Spleen (tissue), 11 donors: ENCODE data around the gene KRTAP1-5. TPM values are rescaled to one million over a fixed set of nuclear protein-coding genes. Genes with fewer than 3 reads are reported as not detected.

Experiments
- DNase-seq: peaks from one replicate; pipeline ENCODE4 v3.0.0-alpha.2; 2020
- H3K27ac ChIP-seq, 8 donors: fragments of 200-600 bp; sonication (generic) in 7 of 8; 1 replicate in 4 of 8; 2 replicates in 4 of 8; pipeline versions ENCODE4 v1.5.0 to v1.8.0; 2016 to 2021; ENCODE audit warnings: inconsistent platforms in 4 of 8, mild to moderate bottlenecking in 4 of 8, moderate library complexity in 1 of 8
- H3K27me3 ChIP-seq, 7 donors: fragments of 200-600 bp; sonication (generic) in 6 of 7; replicated peaks in 1 of 7; 1 replicate in 4 of 7; 2 replicates in 3 of 7; pipeline versions ENCODE4 v1.5.0 to v1.8.0; 2016 to 2021; ENCODE audit warnings: inconsistent platforms in 3 of 7, mild to moderate bottlenecking in 1 of 7
- H3K36me3 ChIP-seq, 6 donors: fragments of 200-600 bp; sonication (generic) in 5 of 6; 1 replicate in 4 of 6; 2 replicates in 2 of 6; pipeline versions ENCODE4 v1.5.0 to v1.8.0; 2016 to 2021; ENCODE audit warnings: inconsistent platforms in 2 of 6
- H3K4me1 ChIP-seq, 6 donors: fragments of 200-600 bp; sonication (generic) in 5 of 6; 1 replicate in 3 of 6; 2 replicates in 3 of 6; pipeline versions ENCODE4 v1.5.0 to v1.8.0; 2016 to 2021; ENCODE audit warnings: inconsistent platforms in 3 of 6
- H3K4me3 ChIP-seq, 8 donors: fragments of 200-600 bp; sonication (generic) in 7 of 8; 1 replicate in 4 of 8; 2 replicates in 4 of 8; pipeline versions ENCODE4 v1.5.0 to v1.8.0; 2016 to 2021; ENCODE audit warnings: inconsistent platforms in 4 of 8, mild to moderate bottlenecking in 4 of 8, moderate library complexity in 2 of 8
- H3K9me3 ChIP-seq, 8 donors: fragments of 200-600 bp; sonication (generic) in 7 of 8; 1 replicate in 4 of 8; 2 replicates in 4 of 8; pipeline versions ENCODE4 v1.5.0 to v1.8.0; 2016 to 2021; ENCODE audit warnings: inconsistent platforms in 4 of 8
- CTCF ChIP-seq, 11 experiments: fragments of 200-600 bp in 7 of 11; fragments of 450-650 bp in 4 of 11; sonication (generic) in 4 of 11; IDR thresholded peaks in 8 of 11; conservative IDR thresholded peaks in 3 of 11; 1 replicate in 7 of 11; 2 replicates in 4 of 11; pipeline versions ENCODE4 v1.4.0 to v1.8.0; 2016 to 2021; ENCODE audit warnings: antibody characterized with exemption in 11 of 11, inconsistent platforms in 4 of 11, mild to moderate bottlenecking in 1 of 11
- POLR2A ChIP-seq, 3 donors: fragments of 450-650 bp; IDR thresholded peaks; one replicate each; pipeline ENCODE4 v1.5.1; 2017; ENCODE audit warnings: antibody characterized with exemption in 3 of 3, mild to moderate bottlenecking in 1 of 3
- POLR2AphosphoS5 ChIP-seq, 3 donors: sonication (generic); formaldehyde crosslinking; IDR thresholded peaks; one replicate each; pipeline ENCODE4 v1.5.1; 2017; ENCODE audit warnings: antibody characterized with exemption in 3 of 3
- WGBS, 5 donors: extraction: QIAGEN DNeasy Blood & Tissue Kit in 3 of 5; methylation state at CpG; one replicate each; pipeline versions ENCODE4 v1.1.5 to v1.1.7; 2013 to 2018; 5-methylcytosine and 5-hydroxymethylcytosine counted together
- intact Hi-C: fragments of 100-400 bp; cut with DNase I; formaldehyde crosslinking; loops from one replicate; pipeline ENCODE4 v1.15.0; 2023; ENCODE audit warnings: low total_unique reads
- polyA plus RNA-seq, 3 donors: library from polyadenylated mRNA; stranded (reverse); fragments of 200-250 nt; gene quantifications; one replicate each; pipeline ENCODE4 v1.2.1, GENCODE V29; 2013
- total RNA-seq, 7 donors: library from RNA; depleted of rRNA in 3 of 7; stranded (reverse); fragments of >200 nt in 3 of 7; fragmentation: NEBNext Ultra II Directional in 4 of 7; extraction: Animal tissue kit (Norgen Biotek cat#: 25700) in 4 of 7; gene quantifications; one replicate each; pipeline versions ENCODE4 v1.1.0 to v1.2.1, GENCODE V29; 2016 to 2021
- donor health status: healthy with polysubstance abuse.
- donor health status: DM: no; HTN: no; CAD: no; lungs with moderate emphysema.
- donor health status: DM: no; HTN: no; CAD: no.
- donor health status: Bipolar disorder and iron deficiency.
- donor health status: healthy.
- donor health status: DM: no; HTN: no; CAD: no.
- donor health status: DM: yes; HTN: yes; CAD: no.

KRTAP1-5 gene
- total and polyA plus RNA-seq, 10 donors, result not detected

GRCh38 chr17:40986920-40987319 lies 40.1 kb downstream of the KRTAP1-5 start:
- 53 to 71% (median 63%) methylated on average over 8 of the region's 8 CpGs for whole genome bisulfite sequencing, 5 donors
- no peak for TF ChIP-seq POLR2A (IDR thresholded peaks at IDR 0.05)
- TF ChIP-seq POLR2AphosphoS5 (IDR thresholded peaks at IDR 0.05), result no peak
- TF ChIP-seq CTCF (IDR thresholded peaks at IDR 0.05 in 8 of 11, conservative IDR thresholded peaks at IDR 0.05 in 3 of 11), result no peak
- Histone ChIP-seq H3K4me1 (peaks cover 0 to 6% (median 0%) of the 10 kb centered on the region in 6 donors), H3K4me3 (no peak overlapping the region), H3K9me3 (peaks cover 0 to 3% (median 0%) of the 10 kb centered on the region in 8 donors), H3K36me3 (no peaks in the 10 kb centered on the region), H3K27ac (no peak overlapping the region), H3K27me3 (peaks cover 0 to 26% (median 0%) of the 10 kb centered on the region in 7 donors)
- DNase-seq, result no peak
- intact Hi-C loops, result no loop called here

- no peak for DNase-seq
- no peak within 1 kb of the TSS for H3K4me3 ChIP-seq
- 42 to 64% (median 56%) methylated on average over 3 of the region's 3 CpGs for WGBS, 5 donors
- TF ChIP-seq POLR2AphosphoS5 (IDR thresholded peaks at IDR 0.05), result no peak
- TF ChIP-seq POLR2A (IDR thresholded peaks at IDR 0.05), result no peak
- no peak for TF ChIP-seq CTCF (IDR thresholded peaks at IDR 0.05 in 8 of 11, conservative IDR thresholded peaks at IDR 0.05 in 3 of 11)
- no peak within 1 kb of the TSS for H3K27ac ChIP-seq
- peaks cover 0 to 17% (median 0%) of the 10 kb centered on the region in 7 donors for H3K27me3 ChIP-seq
- H3K36me3 ChIP-seq, result no peaks in the 10 kb centered on the region
- H3K4me1 ChIP-seq, result peaks cover 0 to 6% (median 0%) of the 10 kb centered on the region in 6 donors
- intact Hi-C loops, result no loop called here
- H3K9me3 ChIP-seq, result no peaks in the 10 kb centered on the region
These were observed 42.8 kb downstream of the KRTAP1-5 start, which contains the start of gene KRT40 for GRCh38 chr17:40984226-40984625. KRT40 (minus strand) TSS chr17:40984326; CDS start chr17:40984273, 53 bp downstream.

DNA sequence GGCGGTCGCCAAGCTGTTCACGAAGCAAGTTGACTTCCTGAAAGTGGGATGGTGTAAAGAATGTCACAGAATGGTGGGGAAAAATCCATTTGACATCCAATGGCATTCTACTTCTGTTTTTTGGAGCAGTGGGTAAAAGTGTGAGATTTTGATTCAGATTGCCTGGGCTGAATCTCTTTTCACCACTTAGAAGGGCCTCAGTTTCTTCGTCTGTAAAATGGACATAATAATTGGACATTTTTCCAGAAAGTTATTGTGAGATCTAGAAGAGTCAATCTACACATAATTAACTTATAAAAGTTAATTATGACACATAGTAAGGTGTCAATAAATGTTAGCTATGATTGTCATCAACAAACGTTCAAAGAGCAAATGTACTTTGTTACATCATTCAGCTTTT lies 45.9 kb downstream of the KRTAP1-5 start:
- no peak overlapping the region for H3K4me3 ChIP-seq
- no peaks in the 10 kb centered on the region for H3K36me3 ChIP-seq
- H3K27me3 ChIP-seq, result peaks cover 0 to 27% (median 0%) of the 10 kb centered on the region in 7 donors
- WGBS, 5 donors, result 56 to 70% (median 63%) methylated on average over 5 of the region's 5 CpGs
- intact Hi-C loops, result no loop called here
- no peaks in the 10 kb centered on the region for H3K9me3 ChIP-seq
- DNase-seq, result no peak
- no peaks in the 10 kb centered on the region for H3K4me1 ChIP-seq
- no peak overlapping the region for H3K27ac ChIP-seq
- TF ChIP-seq POLR2AphosphoS5 (IDR thresholded peaks at IDR 0.05) (no peak), POLR2A (IDR thresholded peaks at IDR 0.05) (no peak), CTCF (IDR thresholded peaks at IDR 0.05 in 8 of 11, conservative IDR thresholded peaks at IDR 0.05 in 3 of 11) (no peak)

GRCh38 chr17:40980596-40980995 lies 46.4 kb downstream of the KRTAP1-5 start:
- H3K9me3 ChIP-seq, result no peaks in the 10 kb centered on the region
- H3K36me3 ChIP-seq, result no peaks in the 10 kb centered on the region
- H3K27ac ChIP-seq, result no peak overlapping the region
- 61 to 78% (median 62%) methylated on average over 8 of the region's 8 CpGs for WGBS, 5 donors
- no peak overlapping the region for H3K4me3 ChIP-seq
- DNase-seq, result no peak
- TF ChIP-seq POLR2A (IDR thresholded peaks at IDR 0.05), result no peak
- no peak for TF ChIP-seq CTCF (IDR thresholded peaks at IDR 0.05 in 8 of 11, conservative IDR thresholded peaks at IDR 0.05 in 3 of 11)
- no peak for TF ChIP-seq POLR2AphosphoS5 (IDR thresholded peaks at IDR 0.05)
- intact Hi-C loops, result no loop called here
- H3K27me3 ChIP-seq, result peaks cover 0 to 29% (median 0%) of the 10 kb centered on the region in 7 donors
- H3K4me1 ChIP-seq, result no peaks in the 10 kb centered on the region
